ENCODE data around the gene EIF1AD. TPM values are rescaled to one million over a fixed set of nuclear protein-coding genes. Genes with fewer than 3 reads are reported as not detected.

Gene EIF1AD, protein sequence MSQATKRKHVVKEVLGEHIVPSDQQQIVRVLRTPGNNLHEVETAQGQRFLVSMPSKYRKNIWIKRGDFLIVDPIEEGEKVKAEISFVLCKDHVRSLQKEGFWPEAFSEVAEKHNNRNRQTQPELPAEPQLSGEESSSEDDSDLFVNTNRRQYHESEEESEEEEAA
- total RNA-seq (10 to 100 TPM; 43.2 to 46.5 TPM), polyA plus RNA-seq (ENCODE audit: insufficient read depth, low read depth, low replicate concordance) (42.5 TPM)
- long read RNA-seq, donor 1, partial matches to known transcripts: 0 of 12 reads
- long read RNA-seq, donor 1, other reads (novel, unspliced or antisense): 0 of 12 reads
- long read RNA-seq, donor 2, partial matches to known transcripts: 0 of 7 reads
- long read RNA-seq, donor 2, other reads (novel, unspliced or antisense): 0 of 7 reads

DNA sequence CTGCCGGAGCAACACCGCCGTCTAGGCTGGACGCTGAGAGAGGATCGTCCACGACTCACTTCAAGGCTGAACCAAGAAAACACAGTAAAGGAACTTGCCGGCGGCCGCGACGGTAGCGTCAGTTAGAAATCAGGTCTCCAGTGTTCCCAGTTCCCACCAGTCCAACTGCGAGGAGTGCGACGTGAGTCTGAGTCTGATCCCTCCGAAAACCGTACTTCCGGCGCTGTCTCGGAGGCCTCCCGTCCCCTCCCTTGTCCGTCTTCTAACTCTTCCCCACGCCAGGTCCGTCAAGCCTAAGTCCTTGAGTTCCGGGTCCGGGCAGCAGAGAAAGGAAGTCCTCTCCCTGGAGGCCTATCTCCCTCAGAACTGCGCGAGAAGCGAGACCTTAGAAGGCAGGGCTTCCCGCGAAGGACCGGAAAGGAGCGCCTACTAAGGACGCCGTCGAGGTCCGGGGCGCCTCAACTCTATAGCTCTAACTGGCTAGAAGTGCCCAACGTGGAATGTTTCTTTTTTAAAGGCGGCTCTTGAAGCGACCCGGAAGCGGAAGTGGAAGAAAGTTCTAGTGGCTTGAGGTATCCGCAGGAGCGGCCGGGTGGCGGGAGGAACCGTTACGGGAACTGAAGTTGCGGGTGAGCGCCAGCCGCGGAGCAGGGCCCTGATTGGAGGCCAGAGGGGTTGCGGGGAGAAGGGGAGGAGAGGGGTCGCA is at the start of gene EIF1AD, which contains the start of gene BANF1:
TSS of gene EIF1AD (minus strand) at position 216 of the 706 bp plus-strand sequence. CDS start 1,768 bp downstream, outside the sequence.
TSS of gene BANF1 (plus strand) at position 562 of the 706 bp plus-strand sequence. CDS start 748 bp downstream, outside the sequence.
- no peaks in the 10 kb centered on the region for H3K27me3 ChIP-seq
- H3K4me3 ChIP-seq: peak within 1 kb of the TSS; percentile 90 to 93
- intact Hi-C loops (cut with DNase I; ENCODE audit: low total_unique reads): no loop called here
- H3K4me1 ChIP-seq: peaks cover 13% of the 10 kb centered on the region
- TF ChIP-seq CTCF (IDR thresholded peaks at IDR 0.05): no peak
- no peak for TF ChIP-seq POLR2A (IDR thresholded peaks at IDR 0.05)
- DNase-seq: peak; percentile 95
- H3K9me3 ChIP-seq: no peaks in the 10 kb centered on the region
- H3K36me3 ChIP-seq (ENCODE audit: low read depth, missing control alignments): no peaks in the 10 kb centered on the region
- WGBS, 2 donors: 0 to 1% methylated on average over 16 to 55 of the region's 55 CpGs
- H3K27ac ChIP-seq: peak within 1 kb of the TSS; percentile 92 to 98

GRCh38 chr11:66051371-66051765 is 49.4 kb upstream of the EIF1AD start:
- peaks cover 37% of the 10 kb centered on the region for H3K4me1 ChIP-seq
- TF ChIP-seq POLR2A (IDR thresholded peaks at IDR 0.05): no peak
- TF ChIP-seq CTCF (IDR thresholded peaks at IDR 0.05): no peak
- no peaks in the 10 kb centered on the region for H3K36me3 ChIP-seq (ENCODE audit: low read depth, missing control alignments)
- no peaks in the 10 kb centered on the region for H3K9me3 ChIP-seq
- no peak for DNase-seq
- intact Hi-C loops (cut with DNase I; ENCODE audit: low total_unique reads): no loop called here
- WGBS, 2 donors: 11 to 15% methylated on average over 12 of the region's 12 CpGs
- H3K27me3 ChIP-seq: no peaks in the 10 kb centered on the region
- H3K27ac ChIP-seq: peak overlapping the region; percentile 80 to 85
- H3K4me3 ChIP-seq: peak overlapping the region; percentile 79 to 96

DNA sequence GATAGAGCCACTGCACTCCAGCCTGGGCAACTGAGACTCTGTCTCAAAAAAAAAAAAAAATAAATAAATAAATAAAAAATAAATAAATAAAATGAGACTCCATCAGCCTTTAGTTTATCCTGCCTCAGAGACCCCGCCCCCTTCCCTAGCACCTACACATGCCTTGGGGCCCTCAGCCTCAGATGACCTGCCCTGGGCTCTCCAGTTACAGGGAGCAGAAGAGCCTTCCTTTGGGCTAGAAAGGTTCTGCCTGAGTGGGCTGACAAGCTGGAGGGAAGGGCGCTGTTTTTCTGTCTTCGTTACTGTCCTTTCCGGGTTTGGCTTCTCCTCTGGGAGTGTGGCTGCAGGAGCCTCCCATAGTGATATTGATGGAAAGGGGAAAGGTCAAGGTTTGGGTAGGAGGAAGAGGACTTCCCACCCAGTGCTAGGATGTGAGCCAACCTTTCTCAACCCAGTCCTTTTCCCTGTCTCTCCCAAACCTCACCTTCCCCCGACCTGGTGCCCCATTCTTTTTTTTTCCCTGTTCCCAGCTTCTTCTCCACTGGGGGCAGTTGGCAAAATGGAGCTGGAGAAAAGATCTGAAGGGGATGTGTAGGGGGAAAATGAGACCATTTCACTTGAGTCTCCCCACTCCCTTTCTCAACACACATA is 48.7 kb upstream of the EIF1AD start:
- intact Hi-C loops (cut with DNase I; ENCODE audit: low total_unique reads): no loop called here
- WGBS, 2 donors: 48 to 49% methylated on average over 5 of the region's 5 CpGs
- H3K27ac ChIP-seq: peak overlapping the region in 1 of 2 donors; percentile 85

More for the DNA sequence above, 48.7 kb upstream of the EIF1AD start:
- H3K27me3 ChIP-seq: no peaks in the 10 kb centered on the region
- no peak for DNase-seq
- H3K36me3 ChIP-seq (ENCODE audit: low read depth, missing control alignments): no peaks in the 10 kb centered on the region
- H3K9me3 ChIP-seq: no peaks in the 10 kb centered on the region
- H3K4me1 ChIP-seq: peaks cover 37% of the 10 kb centered on the region
- TF ChIP-seq POLR2A (IDR thresholded peaks at IDR 0.05) (no peak), CTCF (IDR thresholded peaks at IDR 0.05) (no peak)
- H3K4me3 ChIP-seq: no peak overlapping the region
